Stomach smooth muscle (tissue), 2 donors: ENCODE data around the gene INCENP.

Experiments
- H3K27ac ChIP-seq: one replicate; pipeline ENCODE4 v1.7.0; 2013; ENCODE audit warnings: mild to moderate bottlenecking, low read length, inconsistent platforms
- H3K27me3 ChIP-seq, 2 donors: one replicate each; pipeline ENCODE4 v1.7.0; 2013; ENCODE audit warnings: low read length in 2 of 2; ENCODE audit not compliant: insufficient read depth in 2 of 2, control insufficient read depth in 1 of 2
- H3K36me3 ChIP-seq, 2 donors: one replicate each; pipeline ENCODE4 v1.7.0; 2013; ENCODE audit warnings: low read length in 2 of 2; ENCODE audit not compliant: control insufficient read depth in 2 of 2, insufficient read depth in 2 of 2
- H3K4me1 ChIP-seq: one replicate; pipeline ENCODE4 v1.7.0; 2013; ENCODE audit warnings: low read length; ENCODE audit not compliant: control insufficient read depth, insufficient read depth
- H3K4me3 ChIP-seq, 2 donors: one replicate each; pipeline ENCODE4 v1.7.0; 2013; ENCODE audit warnings: low read length in 2 of 2
- H3K9ac ChIP-seq, 2 donors: one replicate each; pipeline ENCODE4 v1.7.0; 2013; ENCODE audit warnings: low read length in 2 of 2, mild to moderate bottlenecking in 1 of 2
- H3K9me3 ChIP-seq, 2 donors: one replicate each; pipeline ENCODE4 v1.7.0; 2013; ENCODE audit warnings: low read length in 2 of 2; ENCODE audit not compliant: control insufficient read depth in 2 of 2
- donor health status: healthy.
- donor health status: Pancreatic carcinoma.

INCENP gene

DNA sequence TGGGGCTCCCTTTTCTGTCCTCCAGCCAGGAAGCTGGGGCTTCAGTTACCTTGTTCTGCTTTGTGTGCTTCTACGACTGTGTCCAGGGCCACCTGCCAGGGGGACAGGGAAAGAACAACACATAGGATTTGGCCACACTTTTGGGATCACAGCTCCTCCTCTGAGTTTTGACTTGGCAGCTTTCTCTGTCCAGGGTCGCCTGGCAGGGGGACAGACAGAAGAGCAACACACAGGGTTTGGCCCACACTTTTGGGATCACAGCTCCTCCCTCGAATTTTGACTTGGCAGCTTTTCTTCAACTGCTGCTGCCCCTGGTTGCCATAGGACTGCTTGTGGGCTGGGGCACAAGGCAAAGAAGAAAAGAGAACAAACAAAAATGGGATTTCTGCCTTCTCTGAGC is 19.1 kb downstream of the INCENP start:
- no peaks in the 10 kb centered on the region for H3K27me3 ChIP-seq
- H3K27ac ChIP-seq = no peak overlapping the region
- peaks cover 30 to 39% of the 10 kb centered on the region in 2 donors for H3K36me3 ChIP-seq

DNA sequence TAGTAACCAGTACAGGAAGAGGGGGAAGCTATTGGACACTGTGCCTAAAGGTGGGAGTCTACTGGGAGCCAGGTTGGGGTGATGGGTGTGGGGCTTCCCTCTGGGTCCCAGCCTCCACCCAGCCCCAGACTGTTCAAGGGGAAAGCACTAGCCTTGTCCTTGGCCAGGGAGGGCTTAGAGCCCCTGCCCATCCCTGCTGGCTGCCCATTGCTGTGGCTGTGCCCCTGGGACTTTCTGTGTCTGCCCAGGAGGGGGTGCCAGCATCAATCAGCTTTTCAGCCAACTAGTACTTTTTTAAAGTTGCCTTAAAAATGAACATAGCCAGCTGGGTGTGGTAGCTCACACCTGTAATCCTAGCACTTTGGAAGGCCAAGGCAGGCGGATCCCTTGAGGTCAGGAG is 19.9 kb downstream of the INCENP start:
- Histone ChIP-seq H3K4me1 (no peaks in the 10 kb centered on the region), H3K36me3 (peaks cover 34 to 38% of the 10 kb centered on the region in 2 donors), H3K9ac (no peak overlapping the region), H3K27ac (no peak overlapping the region), H3K9me3 (no peaks in the 10 kb centered on the region), H3K27me3 (no peaks in the 10 kb centered on the region), H3K4me3 (no peak overlapping the region)

More for the DNA sequence above, 19.1 kb downstream of the INCENP start:
- no peak overlapping the region for H3K4me3 ChIP-seq
- no peaks in the 10 kb centered on the region for H3K9me3 ChIP-seq
- H3K4me1 ChIP-seq = no peaks in the 10 kb centered on the region
- H3K9ac ChIP-seq = no peak overlapping the region

DNA sequence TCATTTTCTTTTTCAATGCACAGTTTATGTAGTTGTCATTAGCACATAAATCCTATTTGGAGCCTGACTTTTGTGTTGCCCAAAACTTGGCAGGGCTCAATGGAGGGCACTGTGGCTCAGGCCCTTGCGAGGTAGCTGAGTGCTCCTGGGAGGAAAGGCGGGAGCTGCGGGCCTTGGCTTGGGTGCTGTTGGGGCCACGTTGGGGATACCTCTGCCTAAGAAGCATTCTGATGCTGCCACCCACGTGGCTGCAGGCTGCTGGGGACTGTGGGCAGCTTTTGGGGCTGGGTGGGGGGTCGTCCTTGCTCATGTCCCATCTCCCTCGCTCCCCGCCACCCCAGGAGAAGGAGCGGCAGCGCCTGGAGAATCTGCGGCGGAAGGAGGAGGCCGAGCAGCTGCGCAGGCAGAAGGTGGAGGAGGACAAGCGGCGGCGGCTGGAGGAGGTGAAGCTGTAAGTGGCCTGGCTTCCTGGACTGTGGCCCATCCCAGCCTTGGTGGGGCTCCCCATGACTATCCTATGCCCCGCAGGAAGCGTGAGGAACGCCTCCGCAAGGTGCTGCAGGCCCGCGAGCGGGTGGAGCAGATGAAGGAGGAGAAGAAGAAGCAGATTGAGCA is 20.9 kb downstream of the INCENP start:
- Histone ChIP-seq H3K27me3 (no peaks in the 10 kb centered on the region), H3K4me1 (no peaks in the 10 kb centered on the region), H3K9me3 (no peaks in the 10 kb centered on the region), H3K27ac (no peak overlapping the region), H3K36me3 (peaks cover 29 to 34% of the 10 kb centered on the region in 2 donors), H3K4me3 (no peak overlapping the region), H3K9ac (no peak overlapping the region)

DNA sequence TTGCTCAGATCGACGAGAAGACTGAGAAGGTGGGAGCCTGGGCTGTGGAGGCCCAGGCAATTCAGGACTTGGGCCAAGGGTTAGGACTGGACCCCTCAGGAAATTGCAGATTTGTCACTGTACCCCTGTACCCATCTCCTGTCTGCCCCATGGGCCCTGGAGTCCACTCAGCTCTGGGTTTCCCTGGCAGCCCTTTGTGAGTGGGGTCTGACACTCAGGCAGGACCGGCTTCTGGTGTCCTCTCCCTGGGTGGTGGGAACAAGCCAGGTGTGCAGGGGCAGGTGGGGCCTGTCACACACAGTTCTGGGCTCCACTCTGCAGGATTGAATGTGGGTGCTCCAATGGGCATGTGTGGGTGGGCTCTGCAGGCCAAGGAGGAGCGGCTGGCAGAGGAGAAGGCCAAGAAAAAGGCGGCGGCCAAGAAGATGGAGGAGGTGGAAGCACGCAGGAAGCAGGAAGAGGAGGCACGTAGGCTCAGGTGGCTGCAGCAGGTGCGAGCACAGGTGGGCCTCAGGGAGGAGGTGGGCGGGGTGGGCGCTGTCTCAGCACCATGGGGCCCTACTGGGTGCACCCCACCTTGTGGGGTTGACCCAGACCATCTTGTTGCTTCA is 21.6 kb downstream of the INCENP start:
- Histone ChIP-seq H3K36me3 (peaks cover 28 to 30% of the 10 kb centered on the region in 2 donors), H3K27me3 (no peaks in the 10 kb centered on the region), H3K9me3 (no peaks in the 10 kb centered on the region), H3K4me1 (no peaks in the 10 kb centered on the region), H3K4me3 (no peak overlapping the region), H3K27ac (no peak overlapping the region), H3K9ac (no peak overlapping the region)

DNA sequence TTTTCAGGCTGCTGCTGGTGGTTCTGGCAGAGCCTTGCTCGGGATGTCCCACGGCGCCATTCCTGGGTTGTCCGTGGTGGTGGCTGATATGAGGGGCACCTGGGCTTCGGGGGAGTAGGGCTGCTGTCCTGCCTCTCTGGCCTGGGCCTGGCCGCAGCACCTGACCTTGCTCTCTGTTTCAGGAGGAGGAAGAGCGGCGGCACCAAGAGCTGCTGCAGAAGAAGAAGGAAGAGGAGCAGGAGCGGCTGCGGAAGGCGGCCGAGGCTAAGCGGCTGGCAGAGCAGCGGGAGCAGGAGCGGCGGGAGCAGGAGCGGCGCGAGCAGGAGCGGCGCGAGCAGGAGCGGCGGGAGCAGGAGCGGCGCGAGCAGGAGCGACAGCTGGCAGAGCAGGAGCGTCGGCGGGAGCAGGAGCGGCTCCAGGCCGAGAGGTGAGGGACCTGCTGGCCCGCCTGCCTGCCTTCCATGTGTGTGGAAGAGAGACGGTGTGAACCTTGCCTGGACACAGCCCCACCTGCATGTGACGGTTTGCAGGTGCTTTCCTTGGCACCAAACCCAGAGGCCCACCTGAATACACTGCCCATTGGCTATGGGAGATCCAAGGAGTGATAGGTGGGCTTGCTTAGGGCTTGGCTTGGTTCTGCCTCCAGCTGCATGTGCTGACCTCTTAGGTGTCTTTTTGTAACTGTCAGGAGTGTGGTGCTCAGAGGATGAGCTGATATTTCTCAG is 22.8 kb downstream of the INCENP start:
- Histone ChIP-seq H3K27me3 (no peaks in the 10 kb centered on the region), H3K27ac (no peak overlapping the region), H3K9me3 (no peaks in the 10 kb centered on the region), H3K36me3 (peaks cover 29 to 34% of the 10 kb centered on the region in 2 donors), H3K4me1 (no peaks in the 10 kb centered on the region), H3K4me3 (no peak overlapping the region), H3K9ac (no peak overlapping the region)

DNA sequence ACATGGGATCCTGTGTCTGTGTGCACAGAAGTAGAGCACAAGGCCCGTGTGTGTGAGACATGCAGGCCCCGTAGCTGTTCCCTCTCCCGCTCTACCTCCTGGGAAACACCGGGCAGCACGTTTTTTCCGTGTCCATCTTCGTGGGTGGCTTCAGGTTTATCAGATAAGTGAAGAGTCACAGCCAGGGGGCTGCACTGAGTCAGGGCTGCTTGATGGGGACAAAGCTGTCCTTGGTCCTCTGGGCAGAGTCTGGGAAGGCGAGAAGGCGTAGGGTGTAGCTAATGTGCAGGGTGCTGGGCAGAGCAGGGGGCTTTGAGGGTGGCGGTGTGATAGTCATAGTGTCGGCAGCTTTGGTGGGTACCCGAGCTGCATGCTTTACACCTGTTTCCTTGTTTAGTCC is 23.7 kb downstream of the INCENP start:
- Histone ChIP-seq H3K27me3 (no peaks in the 10 kb centered on the region), H3K9ac (no peak overlapping the region), H3K36me3 (peaks cover 24 to 38% of the 10 kb centered on the region in 2 donors), H3K27ac (no peak overlapping the region), H3K4me1 (no peaks in the 10 kb centered on the region), H3K4me3 (no peak overlapping the region), H3K9me3 (no peaks in the 10 kb centered on the region)

DNA sequence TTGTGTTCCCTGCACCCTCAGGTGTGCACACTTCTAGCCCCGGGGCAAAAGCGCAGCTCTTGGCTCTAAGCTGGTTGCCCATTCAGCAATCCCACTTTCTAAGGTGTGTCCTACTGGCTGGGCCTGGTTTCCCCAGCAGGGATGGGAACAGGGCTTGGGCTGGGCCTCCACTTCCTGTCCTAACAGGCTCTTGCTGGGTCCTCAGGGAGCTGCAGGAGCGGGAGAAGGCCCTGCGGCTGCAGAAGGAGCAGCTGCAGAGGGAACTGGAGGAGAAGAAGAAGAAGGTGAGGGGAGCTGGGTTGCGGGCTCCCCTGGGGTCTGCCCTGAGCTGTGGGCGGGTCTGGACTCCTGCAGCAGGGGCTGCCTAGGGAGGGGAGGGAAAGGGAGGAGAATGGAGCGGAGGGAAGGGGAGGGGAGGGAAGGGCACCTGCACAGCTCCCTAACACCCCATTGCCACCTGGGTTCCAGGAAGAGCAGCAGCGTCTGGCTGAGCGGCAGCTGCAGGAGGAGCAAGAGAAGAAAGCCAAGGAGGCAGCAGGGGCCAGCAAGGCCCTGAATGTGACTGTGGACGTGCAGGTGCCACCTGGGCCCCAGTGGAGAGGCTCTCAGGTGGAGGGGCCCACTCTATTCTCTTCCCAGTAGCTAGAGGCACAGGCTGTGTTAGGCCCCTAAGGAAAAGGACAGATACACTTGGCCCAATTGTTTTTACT is 24.6 kb downstream of the INCENP start:
- no peaks in the 10 kb centered on the region for H3K9me3 ChIP-seq
- no peaks in the 10 kb centered on the region for H3K4me1 ChIP-seq
- no peak overlapping the region for H3K9ac ChIP-seq
- H3K27ac ChIP-seq = no peak overlapping the region
- no peak overlapping the region for H3K4me3 ChIP-seq
- H3K36me3 ChIP-seq = peaks cover 31 to 40% of the 10 kb centered on the region in 2 donors
- H3K27me3 ChIP-seq = no peaks in the 10 kb centered on the region

DNA sequence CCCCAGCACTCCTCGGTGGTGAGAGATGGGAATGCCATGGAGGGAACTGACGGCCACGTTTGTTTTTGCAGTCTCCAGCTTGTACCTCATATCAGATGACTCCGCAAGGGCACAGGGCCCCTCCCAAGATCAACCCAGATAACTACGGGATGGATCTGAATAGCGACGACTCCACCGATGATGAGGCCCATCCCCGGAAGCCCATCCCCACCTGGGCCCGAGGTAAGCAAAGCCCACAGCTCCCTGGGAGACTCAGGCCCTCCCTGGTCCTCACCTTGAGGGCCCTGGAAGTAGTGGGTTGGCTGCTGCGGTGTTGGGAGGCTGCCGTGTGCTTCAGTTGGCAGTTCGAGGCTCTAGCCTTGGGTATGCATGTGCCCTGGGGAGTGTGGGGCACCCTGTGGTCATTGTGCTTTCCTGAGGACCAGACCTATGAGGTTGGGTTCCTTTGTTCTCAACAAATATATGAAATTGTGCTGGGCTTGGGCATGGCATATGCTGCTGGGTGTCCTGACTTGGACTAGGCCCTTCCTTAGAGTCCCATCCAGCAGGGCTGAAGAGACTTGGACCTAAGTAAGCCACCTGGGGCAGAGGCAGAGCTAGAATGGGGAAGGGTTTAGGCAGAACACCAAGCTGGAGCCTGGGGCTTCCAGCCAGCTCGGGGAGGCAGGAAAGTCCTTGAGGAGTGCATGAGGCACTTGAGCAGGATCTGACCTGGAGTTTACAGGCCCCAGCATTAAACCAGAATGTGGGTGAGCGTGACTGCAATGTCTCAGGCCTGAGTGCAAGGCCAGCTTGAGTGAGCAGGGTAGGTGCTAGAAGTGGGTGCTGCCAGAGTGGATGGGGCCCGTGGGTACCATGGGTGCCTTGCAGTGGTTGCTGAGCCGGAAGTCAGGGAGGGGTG is 26.4 kb downstream of the INCENP start:
- Histone ChIP-seq H3K9me3 (no peaks in the 10 kb centered on the region), H3K4me1 (no peaks in the 10 kb centered on the region), H3K9ac (no peak overlapping the region), H3K4me3 (no peak overlapping the region), H3K36me3 (peaks cover 31 to 38% of the 10 kb centered on the region in 2 donors), H3K27ac (no peak overlapping the region), H3K27me3 (no peaks in the 10 kb centered on the region)

DNA sequence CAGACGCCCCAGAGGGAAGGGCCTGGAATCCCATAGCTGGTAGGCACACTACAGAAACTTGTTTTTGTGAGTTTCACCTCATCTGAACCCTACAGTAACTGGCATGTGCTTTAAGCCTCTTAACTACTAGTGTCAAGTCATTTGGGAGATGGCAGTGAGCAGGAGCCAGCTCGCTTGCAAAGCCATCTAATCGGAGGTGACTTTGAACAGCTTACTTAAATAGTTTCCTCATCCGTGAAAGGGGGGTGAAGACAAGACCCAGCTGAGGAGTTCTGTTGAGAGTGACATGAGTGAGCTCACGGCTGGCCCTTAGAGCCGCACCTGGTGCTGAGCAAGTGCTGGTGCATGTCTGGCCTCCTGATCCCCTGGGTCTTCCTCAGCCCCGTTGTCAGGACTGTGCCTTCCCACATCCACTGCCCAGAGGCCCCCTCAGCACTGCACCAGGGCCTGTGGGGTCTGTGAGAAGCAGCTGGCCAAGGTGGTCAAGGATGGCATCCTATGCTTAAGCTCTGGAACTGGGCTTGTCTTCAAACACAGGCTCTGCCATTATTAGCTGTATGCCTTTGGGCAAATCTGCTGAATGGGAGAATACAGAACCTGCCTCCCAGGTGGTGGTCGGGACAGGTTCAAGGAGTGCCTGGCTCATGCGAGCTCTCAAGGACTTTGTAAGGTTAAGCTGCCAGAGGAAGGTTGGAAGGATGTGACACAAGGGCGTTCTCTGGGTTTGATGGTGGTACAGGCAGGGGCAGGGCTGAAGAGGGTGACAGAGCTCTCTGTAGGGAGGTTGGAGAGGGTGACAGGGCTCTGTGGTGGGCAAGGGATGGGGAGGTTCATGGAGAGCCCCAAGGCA is 27.3 kb downstream of the INCENP start:
- Histone ChIP-seq H3K9ac (no peak overlapping the region), H3K27ac (no peak overlapping the region), H3K27me3 (no peaks in the 10 kb centered on the region), H3K36me3 (peaks cover 26 to 32% of the 10 kb centered on the region in 2 donors), H3K9me3 (no peaks in the 10 kb centered on the region), H3K4me1 (no peaks in the 10 kb centered on the region), H3K4me3 (no peak overlapping the region)
